Ascending aorta (tissue), 2 donors: ENCODE measurements around the gene GRK5. TPM values are rescaled to one million over a fixed set of nuclear protein-coding genes. Genes with fewer than 3 reads are reported as not detected.
A peak's percentile ranks its signal among the peaks of the same experiment; 100 is the strongest.

Experiments
- DNase-seq, 2 donors: peaks; one replicate each; pipeline ENCODE4 v3.0.0-alpha.2; 2019; ENCODE audit warnings: low spot score in 2 of 2
- H3K27ac ChIP-seq, 2 donors: fragments of 200-600 bp; sonication (generic); one replicate each; pipeline ENCODE4 v1.5.1; 2016 to 2017; ENCODE audit warnings: mild to moderate bottlenecking in 1 of 2
- H3K27me3 ChIP-seq: fragments of 200-600 bp; sonication (generic); one replicate; pipeline ENCODE4 v1.5.1; 2017
- H3K36me3 ChIP-seq, 2 donors: fragments of 200-600 bp; sonication (generic); one replicate each; pipeline ENCODE4 v1.5.1; 2016
- H3K4me1 ChIP-seq, 2 donors: fragments of 200-600 bp; sonication (generic); one replicate each; pipeline ENCODE4 v1.5.1; 2016 to 2017; ENCODE audit warnings: mild to moderate bottlenecking in 1 of 2
- H3K4me3 ChIP-seq, 2 donors: fragments of 200-600 bp; sonication (generic); one replicate each; pipeline ENCODE4 v1.5.1; 2016 to 2017; ENCODE audit warnings: mild to moderate bottlenecking in 1 of 2
- H3K9me3 ChIP-seq, 2 donors: fragments of 200-600 bp; sonication (generic); one replicate each; pipeline ENCODE4 v1.5.1; 2016
- intact Hi-C: fragments of 100-400 bp; cut with DNase I; formaldehyde crosslinking; loops from one replicate; pipeline ENCODE4 v1.15.1; 2023
- total RNA-seq: library from RNA; depleted of rRNA; stranded (reverse); fragments of >200 nt; gene quantifications from one replicate; pipeline ENCODE4 v1.1.0, GENCODE V29; 2016
- TF ChIP-seq, protein P1 (sequence below), 3 experiments: fragments of 200-600 bp in 2 of 3; fragments of 450-650 bp in 1 of 3; sonication (generic) in 2 of 3; IDR thresholded peaks; one replicate each; pipeline ENCODE4 v1.5.1; 2016 to 2019; ENCODE audit warnings: antibody characterized with exemption in 3 of 3, mild to moderate bottlenecking in 1 of 3, moderate library complexity in 1 of 3

The GRK5 gene
- total RNA-seq, 1 donor from 2014 or later, result 75.5 TPM

DNA sequence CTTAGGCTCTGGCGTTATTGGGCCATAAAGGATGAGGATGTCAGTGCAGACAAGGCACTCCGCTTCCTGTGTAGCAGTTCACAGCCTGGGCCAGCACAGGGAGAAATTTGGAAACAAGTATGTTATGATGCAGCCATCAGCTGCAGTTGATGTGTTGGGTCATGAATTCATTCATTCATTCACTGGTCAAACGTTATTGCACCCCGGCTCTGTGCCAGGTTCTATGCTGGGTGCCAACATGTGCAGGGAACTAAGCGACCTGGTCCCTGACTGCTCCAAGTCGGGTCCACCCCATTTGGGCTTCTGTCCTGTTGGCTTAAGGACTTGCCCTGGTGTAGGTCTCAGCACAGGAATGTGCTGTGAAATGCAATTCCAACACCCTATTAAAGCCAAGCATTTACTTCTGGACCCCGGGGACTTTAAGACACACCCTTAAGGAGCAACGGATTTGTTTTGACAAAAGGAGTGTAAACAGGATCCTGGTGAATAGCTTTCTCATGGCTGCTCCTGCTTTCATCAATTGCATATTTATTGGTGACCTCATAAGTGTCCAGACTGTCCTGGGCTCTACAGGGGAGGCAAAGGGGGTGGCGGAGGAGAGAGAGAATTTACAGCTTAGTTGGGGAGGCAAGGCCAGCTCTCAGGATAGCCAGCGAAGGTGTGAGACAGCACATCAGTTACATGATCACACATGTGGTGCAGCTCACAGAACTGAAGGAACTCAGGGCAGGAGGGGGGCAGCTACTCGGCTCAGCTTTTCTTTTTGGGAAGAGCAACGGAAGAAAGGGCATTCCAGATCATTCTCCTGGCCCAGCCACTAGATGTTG lies 158.6 kb downstream of the GRK5 start:
- TF ChIP-seq, protein P1, sequence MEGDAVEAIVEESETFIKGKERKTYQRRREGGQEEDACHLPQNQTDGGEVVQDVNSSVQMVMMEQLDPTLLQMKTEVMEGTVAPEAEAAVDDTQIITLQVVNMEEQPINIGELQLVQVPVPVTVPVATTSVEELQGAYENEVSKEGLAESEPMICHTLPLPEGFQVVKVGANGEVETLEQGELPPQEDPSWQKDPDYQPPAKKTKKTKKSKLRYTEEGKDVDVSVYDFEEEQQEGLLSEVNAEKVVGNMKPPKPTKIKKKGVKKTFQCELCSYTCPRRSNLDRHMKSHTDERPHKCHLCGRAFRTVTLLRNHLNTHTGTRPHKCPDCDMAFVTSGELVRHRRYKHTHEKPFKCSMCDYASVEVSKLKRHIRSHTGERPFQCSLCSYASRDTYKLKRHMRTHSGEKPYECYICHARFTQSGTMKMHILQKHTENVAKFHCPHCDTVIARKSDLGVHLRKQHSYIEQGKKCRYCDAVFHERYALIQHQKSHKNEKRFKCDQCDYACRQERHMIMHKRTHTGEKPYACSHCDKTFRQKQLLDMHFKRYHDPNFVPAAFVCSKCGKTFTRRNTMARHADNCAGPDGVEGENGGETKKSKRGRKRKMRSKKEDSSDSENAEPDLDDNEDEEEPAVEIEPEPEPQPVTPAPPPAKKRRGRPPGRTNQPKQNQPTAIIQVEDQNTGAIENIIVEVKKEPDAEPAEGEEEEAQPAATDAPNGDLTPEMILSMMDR (IDR thresholded peaks at IDR 0.05), result no peak
- no peaks in the 10 kb centered on the region for H3K36me3 ChIP-seq
- H3K9me3 ChIP-seq, result no peaks in the 10 kb centered on the region
- H3K27ac ChIP-seq, result peak overlapping the region in 1 of 2 donors; percentile 3
- H3K27me3 ChIP-seq, result no peaks in the 10 kb centered on the region
- intact Hi-C loops, result loop anchor here (2.0 kb wide), 1 partner anchor 157 kb away; no protein-coding TSS in a partner anchor
- H3K4me3 ChIP-seq, result no peak overlapping the region
- peaks cover 23 to 55% of the 10 kb centered on the region in 2 donors for H3K4me1 ChIP-seq
- DNase-seq, result no peak

DNA sequence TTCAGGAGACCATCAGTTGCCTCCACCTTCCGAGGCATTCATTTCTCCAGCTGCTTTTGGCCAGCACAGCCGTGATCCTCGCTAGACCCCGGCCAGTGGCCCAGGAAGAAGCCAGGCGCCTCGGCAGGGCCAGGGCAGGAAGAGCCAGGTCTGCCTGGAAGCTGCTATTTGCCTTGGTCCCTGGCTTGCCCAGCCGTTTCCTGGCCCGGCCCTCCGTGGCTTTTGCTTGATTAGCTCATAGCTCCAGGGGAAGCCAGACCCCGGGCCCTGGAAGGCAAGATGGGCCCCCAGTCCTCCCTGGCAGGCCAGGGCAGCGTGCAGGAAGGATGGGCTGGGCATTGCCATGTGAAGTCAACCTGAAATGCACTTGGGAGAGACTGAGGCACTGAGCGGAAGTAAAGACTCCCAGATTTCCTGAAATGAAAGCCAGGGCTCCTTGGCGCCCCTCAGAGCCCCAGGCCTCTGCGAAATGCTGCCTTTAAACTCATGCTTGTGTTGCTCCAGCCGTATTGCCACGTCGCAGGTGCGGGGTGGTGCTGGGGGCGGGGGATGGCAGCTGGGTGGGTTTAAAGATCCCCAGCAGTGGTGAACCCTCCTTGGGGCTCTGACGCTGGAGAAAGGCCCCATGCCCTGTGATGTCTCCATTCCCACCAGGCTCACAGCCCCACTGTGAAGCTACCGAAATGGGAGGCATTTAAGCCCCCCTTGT lies 160.6 kb downstream of the GRK5 start:
- Histone ChIP-seq H3K9me3 (no peaks in the 10 kb centered on the region), H3K36me3 (no peaks in the 10 kb centered on the region), H3K4me3 (peak overlapping the region in 1 of 2 donors; percentile 3), H3K27ac (peak overlapping the region in 1 of 2 donors; percentile 9), H3K27me3 (no peaks in the 10 kb centered on the region), H3K4me1 (peaks cover 33 to 64% of the 10 kb centered on the region in 2 donors)
- TF ChIP-seq, protein P1 (IDR thresholded peaks at IDR 0.05), result no peak
- intact Hi-C loops, result no loop called here
- no peak for DNase-seq

DNA sequence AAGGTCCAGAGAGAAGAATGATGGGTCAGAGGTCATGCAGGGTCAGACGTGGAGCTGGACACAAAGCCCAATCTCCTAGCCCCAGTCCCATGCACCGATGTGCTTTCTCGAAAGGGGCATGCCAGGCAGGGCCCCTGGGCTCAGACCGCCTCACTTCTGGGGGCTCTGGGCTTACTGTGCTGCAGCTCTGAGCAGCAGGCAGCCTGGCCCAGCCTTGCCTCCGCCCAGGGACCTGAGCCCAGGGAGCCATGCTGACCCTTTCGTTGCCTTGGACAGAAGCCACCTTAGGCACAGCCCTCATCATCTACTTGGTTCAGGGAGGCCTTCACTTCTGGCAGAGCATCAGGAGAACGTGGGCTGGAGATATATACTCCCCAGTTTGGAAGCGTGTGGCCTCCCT lies 161.2 kb downstream of the GRK5 start:
- H3K4me1 ChIP-seq, result peaks cover 33 to 64% of the 10 kb centered on the region in 2 donors
- no peaks in the 10 kb centered on the region for H3K27me3 ChIP-seq
- TF ChIP-seq, protein P1 (IDR thresholded peaks at IDR 0.05), result no peak
- intact Hi-C loops, result no loop called here
- H3K27ac ChIP-seq, result peak overlapping the region; percentile 31 to 64
- no peaks in the 10 kb centered on the region for H3K9me3 ChIP-seq
- H3K36me3 ChIP-seq, result no peaks in the 10 kb centered on the region
- DNase-seq, result no peak
- peak overlapping the region in 1 of 2 donors; percentile 3 for H3K4me3 ChIP-seq

DNA sequence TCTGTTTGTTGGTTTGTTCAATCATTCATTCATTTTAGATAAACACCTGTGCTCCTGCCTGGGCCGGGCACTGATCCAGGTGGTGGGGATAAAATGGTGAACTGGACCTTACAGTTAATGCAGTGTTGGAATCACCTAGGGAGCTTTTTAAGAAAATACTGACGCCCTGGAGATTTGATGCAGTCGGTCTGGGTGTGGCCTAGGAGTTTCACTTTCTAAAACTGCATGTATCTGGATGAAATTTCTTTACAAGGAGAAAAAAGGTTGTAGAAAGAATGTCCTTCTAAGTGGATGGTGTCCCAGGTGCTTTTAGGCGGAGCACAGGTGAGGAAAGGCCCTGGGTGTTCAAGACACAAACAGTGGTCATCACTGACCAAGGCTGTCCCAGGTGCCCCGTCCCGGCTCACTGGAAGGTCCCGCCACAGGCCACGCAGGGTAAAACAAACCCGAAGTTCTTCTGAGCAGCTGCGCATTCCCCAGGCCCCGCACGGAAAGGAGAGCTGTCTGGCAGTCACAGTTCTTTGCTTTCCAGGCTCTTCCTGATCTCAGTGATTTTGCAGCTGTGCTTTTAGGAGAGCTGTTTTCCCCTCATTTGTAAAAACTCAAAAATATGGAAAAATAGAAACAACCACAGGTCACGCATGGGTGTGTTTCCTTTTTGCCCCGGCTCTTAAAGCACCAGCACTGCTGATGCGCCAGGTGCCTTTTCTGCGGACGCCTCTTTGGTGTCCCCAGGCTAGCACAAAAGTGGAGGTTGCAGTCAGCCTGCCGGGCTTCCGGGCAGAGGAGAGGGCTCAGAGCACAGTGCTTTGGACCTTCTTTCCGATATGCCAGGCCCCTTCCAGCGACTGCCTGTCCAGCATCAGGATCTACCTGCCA lies 161.9 kb downstream of the GRK5 start:
- intact Hi-C loops, result no loop called here
- DNase-seq, result no peak
- H3K36me3 ChIP-seq, result no peaks in the 10 kb centered on the region
- TF ChIP-seq, protein P1 (IDR thresholded peaks at IDR 0.05), result no peak
- no peaks in the 10 kb centered on the region for H3K9me3 ChIP-seq
- H3K27ac ChIP-seq, result peak overlapping the region; percentile 64 to 81
- H3K4me3 ChIP-seq, result peak overlapping the region in 1 of 2 donors; percentile 3
- H3K27me3 ChIP-seq, result no peaks in the 10 kb centered on the region
- peaks cover 33 to 63% of the 10 kb centered on the region in 2 donors for H3K4me1 ChIP-seq

DNA sequence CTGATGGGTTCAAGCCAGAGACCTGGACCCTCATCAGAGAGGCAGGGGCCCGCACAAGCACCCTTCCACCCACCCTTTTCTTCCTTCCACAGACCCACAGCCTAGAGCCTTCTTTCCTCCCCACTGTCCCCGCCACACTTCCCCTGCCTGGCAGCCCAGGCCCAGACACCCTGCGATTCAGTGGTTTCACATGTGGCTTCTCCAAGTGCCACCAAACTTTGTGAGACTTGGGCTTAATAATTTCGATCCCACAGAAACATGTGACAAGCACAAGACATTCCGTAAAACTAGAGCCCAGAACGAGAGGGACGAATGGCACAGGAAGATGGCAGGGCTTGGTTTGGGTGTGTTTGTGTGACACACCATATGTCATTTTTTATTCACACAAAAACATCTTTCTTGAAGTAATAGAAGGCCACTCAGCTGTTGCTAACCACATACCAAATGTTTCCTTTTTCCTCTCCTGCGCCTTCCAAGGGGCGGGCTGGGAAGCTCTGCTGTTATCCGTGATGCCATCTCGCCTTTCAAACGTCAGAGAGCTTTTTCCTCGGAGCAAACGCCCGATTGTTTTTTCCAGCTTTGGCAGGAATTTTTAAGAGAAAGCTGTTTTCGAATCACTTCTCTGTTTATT lies 162.9 kb downstream of the GRK5 start:
- Histone ChIP-seq H3K4me1 (peaks cover 33 to 57% of the 10 kb centered on the region in 2 donors), H3K4me3 (peak overlapping the region; percentile 17 to 44), H3K27ac (peak overlapping the region; percentile 64 to 81), H3K36me3 (no peaks in the 10 kb centered on the region), H3K27me3 (no peaks in the 10 kb centered on the region), H3K9me3 (no peaks in the 10 kb centered on the region)
- peak in 1 of 2 donors; percentile 83 for DNase-seq
- TF ChIP-seq, protein P1 (IDR thresholded peaks at IDR 0.05), result no peak
- intact Hi-C loops, result loop anchor here (5.0 kb wide), 4 partner anchors 37 to 118 kb away; no protein-coding TSS in a partner anchor
